HPDE6-E6E7 (cell line): ENCODE data around the gene GLB1L3.
"Not testable (repeated sequence)": the region's sequence is repeated elsewhere in the genome, so short reads cannot be mapped to it uniquely, and the experiment has no call there.

Experiments
- DNase-seq: peaks from one replicate; pipeline ENCODE4 v3.0.0; 2011; ENCODE audit warnings: missing footprints; ENCODE audit errors: extremely low spot score

Gene GLB1L3

GRCh38 chr11:134343646-134344045 lies 67.5 kb downstream of the GLB1L3 start:
- DNase-seq: no peak

DNA sequence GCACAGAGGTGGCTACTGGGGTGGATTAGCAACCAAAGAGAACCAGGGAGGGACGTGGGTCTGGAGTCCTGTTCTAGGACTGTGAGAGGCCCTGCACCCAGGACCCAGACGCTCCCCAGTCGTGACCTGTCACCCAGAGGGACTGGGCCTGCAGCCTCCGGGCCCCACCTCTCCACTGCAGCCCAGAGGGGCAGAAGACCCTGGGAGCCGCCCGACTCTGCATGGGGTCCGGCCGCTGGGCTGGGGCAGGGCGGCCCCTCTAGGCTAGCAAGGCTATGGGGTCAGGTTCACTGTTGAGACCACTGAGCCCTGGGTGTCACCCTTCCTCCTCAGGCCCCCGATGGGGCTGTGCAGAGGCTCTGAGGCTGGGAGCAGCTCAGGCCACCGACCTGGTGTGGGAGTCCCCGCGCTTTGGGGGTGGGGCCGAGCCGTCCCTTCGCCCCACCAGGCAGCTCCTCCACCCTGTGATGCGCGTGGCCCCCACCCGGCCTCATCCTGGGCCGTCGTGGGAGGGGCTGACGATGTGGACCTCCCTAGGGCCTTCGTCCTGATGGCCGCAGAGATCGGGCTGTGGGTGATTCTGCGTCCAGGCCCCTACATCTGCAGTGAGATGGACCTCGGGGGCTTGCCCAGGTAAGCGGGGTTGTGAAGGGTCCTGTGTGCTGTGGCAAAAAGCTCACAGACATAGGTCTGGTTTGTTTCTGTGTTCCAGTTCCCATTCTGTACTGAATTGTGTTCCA lies 68.5 kb downstream of the GLB1L3 start:
- not testable (repeated sequence) for DNase-seq

- DNase-seq: no peak
Measured at GRCh38 chr11:134345237-134345550, 69.0 kb downstream of the GLB1L3 start.

- no peak for DNase-seq
Measured at GRCh38 chr11:134346101-134346975, 70.2 kb downstream of the GLB1L3 start.

DNA sequence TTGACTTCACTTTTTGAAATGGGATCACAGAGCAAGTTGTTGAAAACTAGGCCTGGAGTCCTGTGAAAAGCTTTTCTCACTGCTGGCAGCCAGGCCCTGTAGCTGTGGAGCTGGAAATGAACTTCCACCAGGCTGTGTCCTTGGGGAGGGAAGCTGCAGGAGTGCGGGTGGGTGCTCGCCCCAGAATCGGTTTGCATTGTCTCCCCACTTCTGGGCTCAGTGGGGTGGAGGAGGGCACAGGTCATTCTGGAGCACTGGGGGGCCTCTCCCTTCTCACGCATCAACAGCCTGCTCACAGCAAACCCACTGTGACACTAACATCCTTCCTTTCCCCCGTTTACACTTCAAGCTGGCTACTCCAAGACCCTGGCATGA lies 70.8 kb downstream of the GLB1L3 start:
- no peak for DNase-seq

DNA sequence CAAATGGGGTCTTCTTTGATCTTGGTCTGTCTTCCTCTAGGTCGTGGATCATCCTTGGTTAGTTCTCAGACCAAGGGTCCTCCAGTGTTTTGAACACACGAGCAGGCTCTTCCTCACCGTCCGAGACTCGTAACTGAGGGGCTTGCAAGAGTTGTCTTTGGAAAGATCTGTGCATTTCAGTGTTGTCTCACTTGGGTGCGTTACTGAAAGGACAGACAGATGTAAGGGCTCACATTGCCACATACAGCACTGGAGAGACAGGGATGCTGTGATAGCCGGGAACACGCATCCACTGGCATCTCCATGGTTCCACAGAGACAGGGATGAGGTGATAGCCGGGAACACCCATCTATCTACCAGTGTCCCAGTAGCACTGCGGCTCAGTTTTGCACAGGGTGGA lies 71.3 kb downstream of the GLB1L3 start:
- no peak for DNase-seq

DNA sequence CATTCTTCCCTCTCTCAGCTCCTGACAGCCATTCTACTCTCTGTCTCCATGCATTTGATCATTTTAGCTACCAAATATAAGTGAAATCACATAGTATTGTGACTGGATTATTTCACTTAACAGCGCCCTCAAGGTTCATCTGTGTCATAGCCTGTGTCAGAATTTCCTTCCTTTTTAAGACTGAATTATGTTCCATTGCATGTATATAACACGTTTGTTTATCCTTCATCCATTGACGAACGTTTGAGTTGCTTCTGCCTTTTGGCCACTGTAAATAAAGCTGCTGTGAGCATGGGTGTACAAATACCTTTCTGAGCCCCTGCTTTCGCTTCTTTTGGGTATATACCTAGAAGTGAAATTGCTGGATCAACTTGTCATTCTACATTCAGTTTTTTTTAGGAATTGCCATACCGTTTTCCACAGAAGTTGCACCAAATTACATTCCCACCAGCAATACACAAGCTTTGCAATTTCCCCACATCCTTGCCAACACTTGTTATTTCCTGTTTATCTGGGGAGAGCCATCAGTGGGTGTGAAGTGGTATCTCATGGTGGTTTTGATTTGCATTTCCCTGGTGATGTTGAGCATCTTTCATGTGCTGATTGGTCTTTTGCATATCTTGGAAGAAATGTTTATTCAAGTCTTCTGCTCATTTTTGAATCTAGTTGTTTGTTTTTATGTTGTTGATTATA lies 73.1 kb downstream of the GLB1L3 start:
- DNase-seq: no peak

- DNase-seq: no peak
Measured at GRCh38 chr11:134349802-134350355, 73.7 kb downstream of the GLB1L3 start.

DNA sequence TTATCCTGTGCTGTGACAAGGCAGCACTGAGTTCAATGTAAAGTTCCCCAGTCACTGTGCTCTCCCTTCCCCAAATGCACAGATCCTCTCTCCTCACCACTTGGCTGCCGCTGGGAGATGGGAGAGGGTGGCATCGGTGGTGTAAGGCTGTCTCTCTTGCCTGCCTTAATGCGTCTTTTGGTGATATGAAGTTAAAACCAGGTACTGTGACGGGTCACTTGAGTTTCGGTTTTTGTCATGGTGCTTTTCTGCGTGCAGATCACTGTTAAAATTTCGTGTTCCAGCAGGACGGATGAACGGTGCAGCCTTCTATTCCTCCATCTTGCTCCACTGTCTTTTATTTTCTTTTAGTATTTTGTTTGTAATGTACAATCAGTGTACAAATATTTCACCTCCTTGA lies 74.2 kb downstream of the GLB1L3 start:
- no peak for DNase-seq

GRCh38 chr11:134352111-134352510 lies 75.9 kb downstream of the GLB1L3 start:
- DNase-seq: no peak

DNA sequence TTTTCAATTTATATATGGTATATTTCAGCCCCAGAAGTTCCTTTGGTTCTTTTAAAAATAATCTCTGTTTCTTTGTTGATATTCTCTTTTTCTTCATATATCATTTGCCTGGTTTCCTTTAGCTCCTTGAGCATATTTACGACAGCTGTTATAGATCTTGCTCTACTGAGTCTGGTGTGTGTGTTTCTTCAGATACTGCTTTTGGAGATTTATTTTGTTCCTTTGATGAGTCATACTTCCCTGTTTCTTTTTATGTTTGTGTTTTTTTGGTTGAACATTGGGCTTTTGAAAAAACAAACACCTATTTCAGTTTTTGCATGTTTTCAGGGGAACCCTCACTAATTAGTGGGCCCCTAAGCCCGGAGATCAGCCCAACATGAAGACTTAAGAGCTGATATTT lies 79.0 kb downstream of the GLB1L3 start:
- no peak for DNase-seq

- DNase-seq: no peak
Measured at GRCh38 chr11:134355656-134356055, 79.5 kb downstream of the GLB1L3 start.

GRCh38 chr11:134356656-134357544 lies 80.7 kb downstream of the GLB1L3 start:
- DNase-seq: no peak

- no peak for DNase-seq
Measured at GRCh38 chr11:134357545-134357839, 81.3 kb downstream of the GLB1L3 start.

DNA sequence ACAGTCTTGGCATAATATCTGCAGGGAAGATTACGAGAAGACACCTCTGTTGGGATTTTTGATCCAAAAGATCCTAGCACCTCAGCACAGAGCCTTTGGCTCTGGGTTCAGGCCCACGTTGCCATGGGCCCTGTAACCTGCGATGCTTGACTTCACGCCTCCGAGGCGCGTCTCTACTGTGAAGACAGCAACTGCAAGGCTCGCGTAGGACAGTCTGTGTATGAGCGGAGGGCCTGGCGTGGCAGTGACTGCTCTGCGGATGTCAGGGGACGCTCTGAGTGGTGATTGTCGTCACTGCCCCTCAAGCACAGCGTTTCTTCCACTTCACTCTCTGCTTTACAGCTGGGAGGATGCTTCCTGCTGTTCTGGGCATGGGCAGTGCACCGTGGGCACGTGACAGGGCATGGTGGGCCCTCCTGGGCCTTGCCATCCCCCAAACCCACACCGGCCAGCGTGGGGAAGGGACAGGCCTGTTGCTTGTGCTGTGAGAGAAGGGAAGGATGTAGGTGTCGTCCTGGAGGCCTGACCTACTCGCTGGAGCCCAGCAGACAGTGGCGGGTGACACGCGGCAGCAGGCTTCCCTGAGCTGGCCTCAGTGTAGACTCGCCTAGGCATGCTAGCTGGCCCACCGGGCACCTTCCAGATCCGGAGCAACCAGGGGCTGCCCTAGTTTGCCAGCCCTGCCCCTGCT lies 82.1 kb downstream of the GLB1L3 start:
- no peak for DNase-seq

DNA sequence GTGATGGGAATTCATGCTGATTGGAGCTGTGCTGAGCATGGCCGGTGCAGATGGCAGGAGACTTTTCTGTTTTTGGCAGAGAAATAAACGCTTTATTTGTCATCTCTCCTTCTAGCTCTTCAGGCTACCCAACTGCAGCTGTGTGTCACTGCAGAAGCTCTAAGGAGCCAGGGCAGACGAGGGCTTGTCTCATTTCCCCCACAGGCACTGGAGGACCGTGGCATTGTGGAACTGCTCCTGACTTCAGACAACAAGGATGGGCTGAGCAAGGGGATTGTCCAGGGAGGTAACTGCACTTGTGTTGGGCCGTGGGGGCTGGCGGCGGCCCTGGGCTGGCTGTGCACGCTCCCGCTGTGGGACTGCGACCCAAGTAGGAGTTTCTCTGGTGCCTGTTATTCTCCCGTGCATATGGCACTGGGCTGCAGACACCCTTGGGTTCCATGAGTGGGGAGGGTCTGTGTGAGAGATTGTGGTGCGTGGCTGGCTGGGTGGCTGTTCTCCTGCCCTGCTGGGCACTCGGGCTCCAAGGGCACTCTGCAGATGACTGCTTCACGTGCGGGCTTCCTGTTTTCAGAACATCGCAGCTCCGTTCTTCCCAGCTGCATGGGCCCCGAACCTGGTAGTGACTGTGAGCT lies 82.8 kb downstream of the GLB1L3 start:
- no peak for DNase-seq

DNA sequence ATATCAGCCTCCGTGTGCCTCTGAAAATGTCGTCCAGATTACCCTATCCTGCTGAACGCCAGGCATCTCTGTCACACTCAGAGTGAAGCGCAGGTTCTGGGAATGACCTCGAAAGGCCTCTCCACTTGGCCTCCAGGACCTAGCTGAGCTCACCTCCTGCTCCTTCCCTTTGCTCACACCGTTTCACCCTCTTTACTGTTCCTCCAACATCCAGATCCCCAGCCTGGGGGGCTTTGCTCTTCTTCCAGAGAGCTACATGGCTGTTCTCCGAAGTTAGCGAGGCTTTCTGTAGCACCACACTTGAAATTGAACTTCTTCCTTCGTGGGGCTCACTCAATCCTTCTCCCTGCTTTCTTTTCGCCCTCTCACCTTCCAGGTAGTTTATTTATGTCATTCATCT lies 83.5 kb downstream of the GLB1L3 start:
- no peak for DNase-seq

DNA sequence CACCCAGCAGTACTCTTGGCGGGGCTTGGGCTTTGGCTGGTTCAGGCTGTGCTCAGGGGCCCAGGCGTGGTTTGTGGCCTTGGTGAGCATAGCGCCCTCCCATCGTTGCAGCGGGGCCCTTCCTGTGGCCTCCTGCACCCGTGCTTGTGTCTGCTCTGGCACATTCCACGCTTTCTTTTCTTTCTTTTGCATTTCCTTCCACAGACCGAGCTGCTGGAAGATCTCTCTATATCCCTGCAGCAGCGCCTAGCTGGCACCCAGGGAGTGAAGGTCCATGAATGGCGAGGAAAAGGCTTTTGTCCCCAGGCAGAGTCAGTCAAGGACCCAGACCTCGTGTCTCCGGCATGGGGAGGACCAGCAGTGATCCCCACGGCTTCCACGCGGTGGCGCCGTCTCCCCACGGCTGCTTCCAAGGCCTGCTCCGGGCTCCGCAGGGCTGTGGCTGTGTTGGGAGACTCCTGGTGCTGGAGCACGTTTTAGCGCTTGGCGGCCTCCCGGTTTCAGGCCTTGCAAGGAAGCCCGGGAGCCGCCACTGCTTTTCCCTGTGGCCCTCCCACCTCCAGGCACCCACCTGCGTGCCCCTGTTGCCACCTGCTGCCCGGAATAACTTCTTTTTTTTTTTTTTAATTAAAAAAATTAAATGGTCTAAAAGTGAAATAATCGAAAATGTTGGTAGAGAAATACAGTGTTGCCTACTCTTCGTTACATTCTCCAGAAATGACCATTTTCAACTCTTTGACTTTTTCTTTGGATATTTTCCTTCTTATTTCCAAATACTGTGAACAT lies 84.1 kb downstream of the GLB1L3 start:
- DNase-seq: peak; percentile 77

- no peak for DNase-seq
Measured at GRCh38 chr11:134361661-134362060, 85.5 kb downstream of the GLB1L3 start.
